GM12872 (cell line): ENCODE results near the gene SOX6.

Experiments
- CTCF ChIP-seq: IDR thresholded peaks from 3 replicates; pipeline ENCODE4 v1.5.1; 2011; ENCODE audit warnings: low read depth, mild to moderate bottlenecking, low read length, moderate library complexity; ENCODE audit not compliant: insufficient read depth

SOX6 gene

GRCh38 chr11:16378906-16379305 is 22.6 kb upstream of the SOX6 start:
- no peak for TF ChIP-seq CTCF

GRCh38 chr11:16377746-16378145 is 21.4 kb upstream of the SOX6 start:
- TF ChIP-seq CTCF, result no peak

- TF ChIP-seq CTCF, result no peak
Observed at GRCh38 chr11:16373768-16374167, 17.4 kb upstream of the SOX6 start.

GRCh38 chr11:16372355-16372754 is 16.0 kb upstream of the SOX6 start:
- TF ChIP-seq CTCF, result no peak

- TF ChIP-seq CTCF, result no peak
Observed at GRCh38 chr11:16367252-16367651, 10.9 kb upstream of the SOX6 start.

- no peak for TF ChIP-seq CTCF
Observed at GRCh38 chr11:16365581-16366228, 9.4 kb upstream of the SOX6 start.

- no peak for TF ChIP-seq CTCF
Observed at GRCh38 chr11:16364254-16364653, 7.9 kb upstream of the SOX6 start.

- no peak for TF ChIP-seq CTCF
Observed at GRCh38 chr11:16363706-16364105, 7.4 kb upstream of the SOX6 start.
